Testis (tissue), 3 donors: ENCODE results near the gene GRAPL. TPM values are rescaled to one million over a fixed set of nuclear protein-coding genes. Genes with fewer than 3 reads are reported as not detected.
"Not testable (repeated sequence)": the region's sequence is repeated elsewhere in the genome, so short reads cannot be mapped to it uniquely, and the experiment has no call there.

ENCODE experiments used
- DNase-seq: peaks from one replicate; pipeline ENCODE4 v3.0.0-alpha.2; 2019
- H3K27ac ChIP-seq, 2 donors: fragments of 200-600 bp; sonication (generic); one replicate each; pipeline ENCODE4 v1.5.1; 2019
- H3K27me3 ChIP-seq: fragments of 200-600 bp; sonication (generic); one replicate; pipeline ENCODE4 v1.5.1; 2019
- H3K36me3 ChIP-seq: fragments of 200-600 bp; sonication (generic); one replicate; pipeline ENCODE4 v1.5.1; 2017; ENCODE audit warnings: low read depth; ENCODE audit errors: missing control alignments
- H3K4me1 ChIP-seq: fragments of 200-600 bp; sonication (generic); one replicate; pipeline ENCODE4 v1.5.1; 2019
- H3K4me3 ChIP-seq, 2 donors: fragments of 200-600 bp; sonication (generic); one replicate each; pipeline ENCODE4 v1.5.1; 2017 to 2019
- H3K9me3 ChIP-seq: fragments of 200-600 bp; sonication (generic); one replicate; pipeline ENCODE4 v1.5.1; 2017
- WGBS, 2 donors: methylation state at CpG; one replicate each; pipeline ENCODE4 v1.1.5; 2018; 5-methylcytosine and 5-hydroxymethylcytosine counted together
- intact Hi-C: fragments of 100-400 bp; cut with DNase I; formaldehyde crosslinking; loops from one replicate; pipeline ENCODE4 v1.15.1; 2023; ENCODE audit warnings: low total_unique reads
- polyA plus RNA-seq: library from polyadenylated mRNA; stranded (reverse); fragments of 350-450 nt; fragmentation: Illumina TruSeq; extraction: RNeasy Lipid Tissue Mini Kit (QIAGEN cat#74804); gene quantifications from one replicate; pipeline ENCODE4 v1.2.3, GENCODE V29; 2014; ENCODE audit warnings: low read depth, low replicate concordance; ENCODE audit not compliant: insufficient read depth
- total RNA-seq, 2 donors: library from RNA; depleted of rRNA; stranded (reverse); fragments of >200 nt; gene quantifications; one replicate each; pipeline ENCODE4 v1.2.3, GENCODE V29; 2016

The GRAPL gene
- total and polyA plus RNA-seq, 3 donors from 2014 or later = 2.0 to 9.5 (median 2.2) TPM

DNA sequence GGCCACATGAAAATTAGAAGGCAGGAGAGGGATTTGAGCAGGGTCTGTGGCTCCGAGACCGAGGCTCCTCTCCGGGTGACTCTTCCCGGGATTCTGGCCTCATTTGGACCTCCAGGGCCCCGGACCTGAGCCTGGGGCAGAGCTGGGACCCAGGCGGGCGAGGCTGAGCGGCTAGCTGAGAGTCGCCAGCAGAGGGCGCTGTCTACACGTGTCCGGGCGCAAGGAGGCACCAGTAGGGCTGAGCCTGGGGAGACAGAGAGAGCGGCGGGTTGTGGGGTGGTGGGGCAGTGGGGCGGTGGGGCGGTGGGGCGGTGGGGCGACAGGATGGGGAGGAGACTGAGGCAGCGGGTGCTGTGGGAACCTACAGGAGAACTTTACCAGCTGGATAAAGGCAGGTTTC, 75.1 kb downstream of the GRAPL start:
- H3K27ac ChIP-seq, H3K36me3 ChIP-seq, DNase-seq, intact Hi-C loops, H3K9me3 ChIP-seq, H3K4me3 ChIP-seq, H3K4me1 ChIP-seq, H3K27me3 ChIP-seq: not testable (repeated sequence)
- no CpG with 5 or more reads among the region's 20 CpGs for WGBS, 2 donors

DNA sequence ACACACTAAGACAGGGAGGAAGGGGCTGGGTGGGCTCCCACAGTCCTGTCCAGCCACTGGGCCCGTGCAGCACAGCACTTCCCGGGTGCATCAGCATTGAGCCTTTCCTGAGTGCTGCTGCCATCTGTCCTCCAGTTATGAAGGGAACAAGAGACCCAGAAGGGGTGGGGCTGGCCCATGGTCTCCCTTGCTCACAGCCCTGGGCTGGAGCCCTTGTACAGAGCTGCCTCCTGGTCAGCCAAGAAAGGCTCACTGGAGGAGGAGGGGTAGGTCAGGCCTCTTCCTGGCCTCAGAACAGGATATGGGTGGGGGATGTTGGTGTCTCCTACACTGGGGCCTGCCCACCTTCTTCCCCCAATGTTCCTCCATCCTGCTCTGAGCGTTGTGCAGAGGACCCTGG, 76.0 kb downstream of the GRAPL start:
- H3K27me3 ChIP-seq, H3K4me1 ChIP-seq, H3K36me3 ChIP-seq, intact Hi-C loops, H3K9me3 ChIP-seq, DNase-seq, H3K4me3 ChIP-seq, H3K27ac ChIP-seq: not testable (repeated sequence)
- no CpG with 5 or more reads among the region's 3 CpGs for WGBS, 2 donors

Other genes starting within 250 kb of the GRAPL start
- 1 to 10 TPM; 1.1 TPM for gene SLC5A10, start 175.4 kb upstream of the GRAPL start, total RNA-seq
- 0.98 TPM for gene SLC5A10, start 175.4 kb upstream of the GRAPL start, polyA plus RNA-seq
- gene FAM83G, start 122.8 kb upstream of the GRAPL start, total RNA-seq = 1 to 10 TPM; 4.6 to 4.7 TPM
- gene FAM83G, start 122.8 kb upstream of the GRAPL start, polyA plus RNA-seq = 2.5 TPM
- 1 to 10 TPM; 5.3 to 7.2 TPM for gene GRAP, start 80.6 kb upstream of the GRAPL start, total RNA-seq
- gene GRAP, start 80.6 kb upstream of the GRAPL start, polyA plus RNA-seq = 13.2 TPM
- 10 to 100 TPM; 60.0 to 66.5 TPM for gene EPN2, start 109.8 kb downstream of the GRAPL start, total RNA-seq
- 61.1 TPM for gene EPN2, start 109.8 kb downstream of the GRAPL start, polyA plus RNA-seq
- 10 to 100 TPM; 42.1 to 59.9 TPM for gene B9D1, start 235.1 kb downstream of the GRAPL start, total RNA-seq
- gene B9D1, start 235.1 kb downstream of the GRAPL start, polyA plus RNA-seq = 132 TPM